ENCODE results near the gene SORL1. TPM values are rescaled to one million over a fixed set of nuclear protein-coding genes. Genes with fewer than 3 reads are reported as not detected.

SORL1 gene
- polyA plus RNA-seq, 1 donor from 2014 or later, result 6.5 TPM

DNA sequence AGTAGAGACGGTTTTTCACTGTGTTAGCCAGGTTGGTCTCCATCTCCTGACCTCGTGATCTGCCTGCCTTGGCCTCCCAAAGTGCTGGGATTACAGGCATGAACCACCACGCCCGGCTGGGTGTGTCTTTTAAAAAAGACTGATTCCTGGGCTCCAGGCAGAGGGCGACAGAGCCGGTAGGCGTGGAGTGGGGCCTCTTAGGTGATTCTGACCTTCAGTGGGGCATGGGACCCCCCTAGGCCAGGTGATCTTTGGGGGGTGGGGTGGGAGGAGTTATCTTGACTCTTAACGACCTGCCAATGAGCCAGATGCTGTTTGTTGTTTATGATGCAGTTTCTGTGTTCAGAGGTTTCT is 13.6 kb downstream of the SORL1 start:
- H4K20me1 ChIP-seq (ENCODE audit: insufficient read depth), result no peaks in the 10 kb centered on the region
- no peak overlapping the region for H3K27ac ChIP-seq (ENCODE audit: low read length)
- no peaks in the 10 kb centered on the region for H3K27me3 ChIP-seq (ENCODE audit: insufficient read depth, low read depth, low read length)
- no peaks in the 10 kb centered on the region for H3K36me3 ChIP-seq (ENCODE audit: insufficient read depth, low read length)
- H3K79me2 ChIP-seq (replicated peaks; ENCODE audit: insufficient read depth, low read length), result no peaks in the 10 kb centered on the region
- H3K4me3 ChIP-seq (ENCODE audit: low read length), result no peak overlapping the region
- H3K9me3 ChIP-seq (ENCODE audit: low read length), result no peaks in the 10 kb centered on the region
- H2AFZ ChIP-seq (ENCODE audit: low read depth, low read length), result no peak overlapping the region
- no peaks in the 10 kb centered on the region for H3K9me2 ChIP-seq (ENCODE audit: insufficient read depth, low read length)
- H3K9ac ChIP-seq (ENCODE audit: low read length), result no peak overlapping the region
- no peak for TF ChIP-seq MXI1 (conservative IDR thresholded peaks at IDR 0.05; ENCODE audit: poor library complexity, severe bottlenecking)
- no peak for TF ChIP-seq EP300 (conservative IDR thresholded peaks at IDR 0.05; ENCODE audit: poor library complexity, severe bottlenecking)
- no peak for TF ChIP-seq RAD21 (conservative IDR thresholded peaks at IDR 0.05)
- no peak for TF ChIP-seq POLR2AphosphoS5 (IDR thresholded peaks at IDR 0.05)
- no peak for TF ChIP-seq TAF1 (IDR thresholded peaks at IDR 0.05; ENCODE audit: low read depth)
- TF ChIP-seq, protein P1, sequence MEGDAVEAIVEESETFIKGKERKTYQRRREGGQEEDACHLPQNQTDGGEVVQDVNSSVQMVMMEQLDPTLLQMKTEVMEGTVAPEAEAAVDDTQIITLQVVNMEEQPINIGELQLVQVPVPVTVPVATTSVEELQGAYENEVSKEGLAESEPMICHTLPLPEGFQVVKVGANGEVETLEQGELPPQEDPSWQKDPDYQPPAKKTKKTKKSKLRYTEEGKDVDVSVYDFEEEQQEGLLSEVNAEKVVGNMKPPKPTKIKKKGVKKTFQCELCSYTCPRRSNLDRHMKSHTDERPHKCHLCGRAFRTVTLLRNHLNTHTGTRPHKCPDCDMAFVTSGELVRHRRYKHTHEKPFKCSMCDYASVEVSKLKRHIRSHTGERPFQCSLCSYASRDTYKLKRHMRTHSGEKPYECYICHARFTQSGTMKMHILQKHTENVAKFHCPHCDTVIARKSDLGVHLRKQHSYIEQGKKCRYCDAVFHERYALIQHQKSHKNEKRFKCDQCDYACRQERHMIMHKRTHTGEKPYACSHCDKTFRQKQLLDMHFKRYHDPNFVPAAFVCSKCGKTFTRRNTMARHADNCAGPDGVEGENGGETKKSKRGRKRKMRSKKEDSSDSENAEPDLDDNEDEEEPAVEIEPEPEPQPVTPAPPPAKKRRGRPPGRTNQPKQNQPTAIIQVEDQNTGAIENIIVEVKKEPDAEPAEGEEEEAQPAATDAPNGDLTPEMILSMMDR (IDR thresholded peaks at IDR 0.05; ENCODE audit: poor library complexity, severe bottlenecking), result no peak
- no peak for TF ChIP-seq SMC3 (conservative IDR thresholded peaks at IDR 0.05; ENCODE audit: poor library complexity)
- TF ChIP-seq, protein P2, sequence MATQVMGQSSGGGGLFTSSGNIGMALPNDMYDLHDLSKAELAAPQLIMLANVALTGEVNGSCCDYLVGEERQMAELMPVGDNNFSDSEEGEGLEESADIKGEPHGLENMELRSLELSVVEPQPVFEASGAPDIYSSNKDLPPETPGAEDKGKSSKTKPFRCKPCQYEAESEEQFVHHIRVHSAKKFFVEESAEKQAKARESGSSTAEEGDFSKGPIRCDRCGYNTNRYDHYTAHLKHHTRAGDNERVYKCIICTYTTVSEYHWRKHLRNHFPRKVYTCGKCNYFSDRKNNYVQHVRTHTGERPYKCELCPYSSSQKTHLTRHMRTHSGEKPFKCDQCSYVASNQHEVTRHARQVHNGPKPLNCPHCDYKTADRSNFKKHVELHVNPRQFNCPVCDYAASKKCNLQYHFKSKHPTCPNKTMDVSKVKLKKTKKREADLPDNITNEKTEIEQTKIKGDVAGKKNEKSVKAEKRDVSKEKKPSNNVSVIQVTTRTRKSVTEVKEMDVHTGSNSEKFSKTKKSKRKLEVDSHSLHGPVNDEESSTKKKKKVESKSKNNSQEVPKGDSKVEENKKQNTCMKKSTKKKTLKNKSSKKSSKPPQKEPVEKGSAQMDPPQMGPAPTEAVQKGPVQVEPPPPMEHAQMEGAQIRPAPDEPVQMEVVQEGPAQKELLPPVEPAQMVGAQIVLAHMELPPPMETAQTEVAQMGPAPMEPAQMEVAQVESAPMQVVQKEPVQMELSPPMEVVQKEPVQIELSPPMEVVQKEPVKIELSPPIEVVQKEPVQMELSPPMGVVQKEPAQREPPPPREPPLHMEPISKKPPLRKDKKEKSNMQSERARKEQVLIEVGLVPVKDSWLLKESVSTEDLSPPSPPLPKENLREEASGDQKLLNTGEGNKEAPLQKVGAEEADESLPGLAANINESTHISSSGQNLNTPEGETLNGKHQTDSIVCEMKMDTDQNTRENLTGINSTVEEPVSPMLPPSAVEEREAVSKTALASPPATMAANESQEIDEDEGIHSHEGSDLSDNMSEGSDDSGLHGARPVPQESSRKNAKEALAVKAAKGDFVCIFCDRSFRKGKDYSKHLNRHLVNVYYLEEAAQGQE (IDR thresholded peaks at IDR 0.05; ENCODE audit: borderline replicate concordance), result no peak
- no peak for TF ChIP-seq EZH2 (IDR thresholded peaks at IDR 0.05; ENCODE audit: borderline replicate concordance, insufficient read depth, low read length, poor library complexity, severe bottlenecking)
- H3K4me2 ChIP-seq (ENCODE audit: low read length), result no peak overlapping the region
- no peaks in the 10 kb centered on the region for H3F3A ChIP-seq (ENCODE audit: insufficient read depth, low read length, poor library complexity, severe bottlenecking)

DNA sequence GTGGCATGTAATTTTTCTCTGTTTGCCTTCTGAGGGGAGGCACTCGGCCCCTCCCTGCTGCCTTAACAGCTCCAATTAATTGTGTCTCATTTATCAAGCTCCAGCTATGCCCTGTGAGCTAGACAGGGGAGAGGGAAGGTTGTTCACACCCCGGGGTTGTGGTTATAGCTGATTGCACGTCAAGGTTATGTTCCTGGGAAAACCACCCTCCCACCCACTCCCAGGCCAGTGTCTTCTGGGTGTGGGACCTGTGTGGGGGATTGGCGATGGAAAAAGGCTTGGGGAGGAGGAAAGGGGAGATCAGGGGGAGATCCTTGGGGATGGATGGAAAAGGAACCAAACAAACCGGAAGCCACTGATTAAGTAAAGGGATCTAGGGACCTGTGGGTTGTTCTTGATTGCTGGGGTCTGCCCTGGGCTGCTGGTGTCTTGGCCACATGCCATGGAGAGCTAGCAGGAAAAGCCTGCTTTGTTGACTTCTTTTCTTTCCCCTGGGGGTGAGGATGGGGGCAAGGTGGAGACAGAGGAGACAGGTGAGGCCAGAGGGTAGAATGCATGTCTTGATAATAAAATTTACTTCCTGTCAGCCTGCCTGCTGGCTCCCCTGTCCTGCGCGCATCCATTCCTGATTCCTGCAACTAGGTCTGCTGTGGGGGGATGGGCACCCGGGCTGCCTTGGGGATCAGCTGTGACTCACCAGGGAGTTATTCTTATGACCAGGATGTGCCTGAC is 14.1 kb downstream of the SORL1 start:
- Histone ChIP-seq H3K27ac (ENCODE audit: low read length) (no peak overlapping the region), H3K4me3 (ENCODE audit: low read length) (no peak overlapping the region)

More for the DNA sequence above, 14.1 kb downstream of the SORL1 start:
- Histone ChIP-seq H3K4me2 (ENCODE audit: low read length) (no peak overlapping the region), H3K27me3 (ENCODE audit: insufficient read depth, low read depth, low read length) (no peaks in the 10 kb centered on the region), H3K9me3 (ENCODE audit: low read length) (no peaks in the 10 kb centered on the region), H3K79me2 (replicated peaks; ENCODE audit: insufficient read depth, low read length) (no peaks in the 10 kb centered on the region), H3K9me2 (ENCODE audit: insufficient read depth, low read length) (no peaks in the 10 kb centered on the region), H3K9ac (ENCODE audit: low read length) (no peak overlapping the region), H4K20me1 (ENCODE audit: insufficient read depth) (no peaks in the 10 kb centered on the region), H3F3A (ENCODE audit: insufficient read depth, low read length, poor library complexity, severe bottlenecking) (no peaks in the 10 kb centered on the region), H3K36me3 (ENCODE audit: insufficient read depth, low read length) (no peaks in the 10 kb centered on the region), H2AFZ (ENCODE audit: low read depth, low read length) (no peak overlapping the region)
- TF ChIP-seq, protein P2 (IDR thresholded peaks at IDR 0.05; ENCODE audit: borderline replicate concordance), result no peak
- no peak for TF ChIP-seq SMC3 (conservative IDR thresholded peaks at IDR 0.05; ENCODE audit: poor library complexity)
- TF ChIP-seq, protein P1 (IDR thresholded peaks at IDR 0.05; ENCODE audit: poor library complexity, severe bottlenecking), result no peak
- TF ChIP-seq EP300 (conservative IDR thresholded peaks at IDR 0.05; ENCODE audit: poor library complexity, severe bottlenecking), result no peak
- no peak for TF ChIP-seq MXI1 (conservative IDR thresholded peaks at IDR 0.05; ENCODE audit: poor library complexity, severe bottlenecking)
- TF ChIP-seq POLR2AphosphoS5 (IDR thresholded peaks at IDR 0.05), result no peak
- TF ChIP-seq EZH2 (IDR thresholded peaks at IDR 0.05; ENCODE audit: borderline replicate concordance, insufficient read depth, low read length, poor library complexity, severe bottlenecking), result no peak
- TF ChIP-seq TAF1 (IDR thresholded peaks at IDR 0.05; ENCODE audit: low read depth), result no peak
- TF ChIP-seq RAD21 (conservative IDR thresholded peaks at IDR 0.05), result no peak

All from neural cell (in vitro differentiated cells).